Mesothelial cell of epicardium (in vitro differentiated cells): ENCODE measurements around the gene FNIP1. TPM values are rescaled to one million over a fixed set of nuclear protein-coding genes. Genes with fewer than 3 reads are reported as not detected.
"Not testable (repeated sequence)": the region's sequence is repeated elsewhere in the genome, so short reads cannot be mapped to it uniquely, and the experiment has no call there.

Experiments used
- DNase-seq, 2 experiments: peaks; one replicate each; pipeline ENCODE4 v3.0.0; 2021; ENCODE audit warnings: low spot score in 2 of 2; ENCODE audit not compliant: unreplicated experiment in 2 of 2
- H3K27ac Mint-ChIP-seq: 2 replicates; pipeline ENCODE4 v1.8.0; 2021; ENCODE audit warnings: mixed read lengths
- H3K27me3 Mint-ChIP-seq: 2 replicates; pipeline ENCODE4 v1.8.0; 2021; ENCODE audit warnings: low read depth, mixed read lengths
- H3K36me3 Mint-ChIP-seq: 2 replicates; pipeline ENCODE4 v1.8.0; 2021; ENCODE audit warnings: mixed read lengths
- H3K4me1 Mint-ChIP-seq: 2 replicates; pipeline ENCODE4 v1.8.0; 2021; ENCODE audit warnings: mixed read lengths
- H3K4me3 Mint-ChIP-seq: 2 replicates; pipeline ENCODE4 v1.8.0; 2021; ENCODE audit warnings: mild to moderate bottlenecking, moderate library complexity, mixed read lengths
- H3K9me3 Mint-ChIP-seq: 2 replicates; pipeline ENCODE4 v1.8.0; 2021; ENCODE audit warnings: mixed read lengths
- total RNA-seq: library from RNA; stranded (reverse); gene quantifications from 3 replicates; pipeline ENCODE4 v1.2.1, GENCODE V29; 2021
- TF ChIP-seq, protein P1 (sequence below): fragments of 200-600 bp; sonication (generic); IDR thresholded peaks from one replicate; pipeline ENCODE4 v1.5.0; 2021; ENCODE audit warnings: antibody characterized with exemption; ENCODE audit not compliant: unreplicated experiment

Gene FNIP1
- total RNA-seq, 1 donor from 2014 or later: 35.1 TPM

GRCh38 chr5:131607418-131607817, 189.4 kb downstream of the FNIP1 start:
- DNase-seq: no peak
- no peaks in the 10 kb centered on the region for H3K27me3 Mint-ChIP-seq
- H3K9me3 Mint-ChIP-seq: no peaks in the 10 kb centered on the region
- peak overlapping the region; percentile 36 for H3K27ac Mint-ChIP-seq
- H3K4me3 Mint-ChIP-seq: no peak overlapping the region
- peaks cover 1% of the 10 kb centered on the region for H3K36me3 Mint-ChIP-seq
- H3K4me1 Mint-ChIP-seq: peaks cover 36% of the 10 kb centered on the region
- TF ChIP-seq, protein P1, sequence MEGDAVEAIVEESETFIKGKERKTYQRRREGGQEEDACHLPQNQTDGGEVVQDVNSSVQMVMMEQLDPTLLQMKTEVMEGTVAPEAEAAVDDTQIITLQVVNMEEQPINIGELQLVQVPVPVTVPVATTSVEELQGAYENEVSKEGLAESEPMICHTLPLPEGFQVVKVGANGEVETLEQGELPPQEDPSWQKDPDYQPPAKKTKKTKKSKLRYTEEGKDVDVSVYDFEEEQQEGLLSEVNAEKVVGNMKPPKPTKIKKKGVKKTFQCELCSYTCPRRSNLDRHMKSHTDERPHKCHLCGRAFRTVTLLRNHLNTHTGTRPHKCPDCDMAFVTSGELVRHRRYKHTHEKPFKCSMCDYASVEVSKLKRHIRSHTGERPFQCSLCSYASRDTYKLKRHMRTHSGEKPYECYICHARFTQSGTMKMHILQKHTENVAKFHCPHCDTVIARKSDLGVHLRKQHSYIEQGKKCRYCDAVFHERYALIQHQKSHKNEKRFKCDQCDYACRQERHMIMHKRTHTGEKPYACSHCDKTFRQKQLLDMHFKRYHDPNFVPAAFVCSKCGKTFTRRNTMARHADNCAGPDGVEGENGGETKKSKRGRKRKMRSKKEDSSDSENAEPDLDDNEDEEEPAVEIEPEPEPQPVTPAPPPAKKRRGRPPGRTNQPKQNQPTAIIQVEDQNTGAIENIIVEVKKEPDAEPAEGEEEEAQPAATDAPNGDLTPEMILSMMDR: no peak

- peaks cover 26% of the 10 kb centered on the region for H3K4me1 Mint-ChIP-seq
- H3K9me3 Mint-ChIP-seq: no peaks in the 10 kb centered on the region
- no peak for DNase-seq
- TF ChIP-seq, protein P1: no peak
- H3K4me3 Mint-ChIP-seq: no peak overlapping the region
- H3K27ac Mint-ChIP-seq: no peak overlapping the region
- H3K27me3 Mint-ChIP-seq: no peaks in the 10 kb centered on the region
- H3K36me3 Mint-ChIP-seq: peaks cover 11% of the 10 kb centered on the region
Measured at GRCh38 chr5:131605086-131605485, 191.7 kb downstream of the FNIP1 start.

DNA sequence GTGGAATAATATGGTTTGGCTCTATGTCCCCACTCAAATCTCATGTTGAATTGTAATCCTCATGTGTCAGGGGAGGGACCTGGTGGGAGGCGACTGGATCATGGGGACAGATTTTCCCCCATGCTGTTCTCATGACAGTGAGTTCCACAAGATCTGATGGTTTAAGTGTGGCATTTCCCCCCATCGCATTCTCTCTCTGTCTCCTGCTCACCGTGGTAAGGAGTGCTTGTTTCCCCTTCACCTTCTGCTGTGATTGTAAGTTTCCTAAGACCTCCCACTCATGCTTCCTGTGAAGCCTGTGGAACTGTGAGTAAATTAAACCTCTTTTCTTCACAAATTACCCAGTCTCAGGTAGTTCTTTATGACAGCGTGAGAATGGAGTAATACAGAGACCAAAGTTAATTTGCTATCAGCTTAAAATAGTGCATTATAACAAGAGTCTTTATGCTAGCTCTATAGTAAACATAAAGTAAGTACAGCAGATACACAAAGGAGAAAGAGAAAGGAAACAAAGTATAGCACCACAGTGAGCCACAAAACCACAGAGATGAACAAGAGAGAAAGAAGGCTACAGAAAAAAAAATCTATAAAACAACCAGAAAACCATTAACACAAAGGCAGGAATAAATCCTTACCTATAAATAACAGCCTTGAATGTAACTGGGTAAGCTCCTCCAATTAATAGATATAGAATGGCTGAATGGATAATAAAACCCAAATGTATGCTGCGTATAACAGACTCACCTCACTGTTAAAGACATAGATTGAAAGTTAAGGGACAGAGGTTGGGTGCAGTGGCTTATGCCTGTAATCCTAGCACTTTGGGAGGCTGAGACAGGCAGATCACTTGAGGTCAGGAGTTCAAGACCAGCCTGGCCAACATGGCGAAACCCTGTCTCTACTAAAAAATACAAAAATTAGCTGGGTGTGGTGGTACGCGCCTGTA, 201.5 kb downstream of the FNIP1 start:
- DNase-seq: no peak
- H3K4me1 Mint-ChIP-seq: no peaks in the 10 kb centered on the region
- H3K27ac Mint-ChIP-seq: no peak overlapping the region
- H3K27me3 Mint-ChIP-seq: no peaks in the 10 kb centered on the region
- H3K4me3 Mint-ChIP-seq: no peak overlapping the region
- peaks cover 29% of the 10 kb centered on the region for H3K36me3 Mint-ChIP-seq
- H3K9me3 Mint-ChIP-seq: peaks cover 18% of the 10 kb centered on the region
- TF ChIP-seq, protein P1: no peak

DNA sequence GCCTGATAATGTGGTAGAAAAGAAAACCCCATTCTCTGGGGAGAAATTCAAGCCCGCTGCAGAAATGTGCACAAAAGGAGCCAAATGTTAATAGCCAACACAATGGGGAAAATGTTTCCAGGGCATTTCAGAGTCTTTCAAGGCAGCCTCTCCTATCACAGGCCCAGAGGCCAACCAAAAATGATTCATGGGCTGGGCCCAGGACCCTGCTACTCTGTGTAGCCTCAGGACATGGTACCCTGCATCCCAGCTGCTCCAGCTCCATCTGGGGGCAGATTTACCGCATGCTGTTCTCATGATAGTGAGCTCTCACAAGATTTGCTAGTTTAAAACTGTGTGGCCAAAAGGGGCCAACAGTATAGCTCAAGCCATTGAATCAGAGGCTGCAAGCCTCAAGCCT, 202.9 kb downstream of the FNIP1 start:
- Mint-ChIP-seq H3K4me1 (no peaks in the 10 kb centered on the region), H3K9me3 (peaks cover 18% of the 10 kb centered on the region), H3K4me3 (no peak overlapping the region), H3K27me3 (no peaks in the 10 kb centered on the region), H3K36me3 (peaks cover 24% of the 10 kb centered on the region), H3K27ac (no peak overlapping the region)
- TF ChIP-seq, protein P1: no peak
- DNase-seq: no peak

DNA sequence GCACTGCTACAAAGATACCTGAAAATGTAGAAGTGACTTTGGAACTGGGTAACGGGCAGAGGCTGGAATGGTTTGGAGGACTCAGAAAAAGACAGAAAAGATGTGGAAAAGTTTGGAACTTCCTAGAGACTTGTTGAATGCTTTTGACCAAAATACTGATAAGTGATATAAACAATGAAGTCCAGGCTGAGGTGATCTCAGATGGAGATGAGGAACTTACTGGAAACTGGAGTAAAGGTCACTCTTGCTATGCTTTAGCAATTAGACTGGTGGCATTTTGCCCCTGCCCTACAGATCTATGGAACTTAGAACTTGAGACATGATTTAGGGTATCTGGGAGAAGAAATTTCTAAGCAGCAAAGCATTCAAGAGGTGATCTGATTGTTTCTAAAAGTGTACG, 203.4 kb downstream of the FNIP1 start:
- not testable (repeated sequence) for H3K4me3 Mint-ChIP-seq

More for the DNA sequence above, 203.4 kb downstream of the FNIP1 start:
- Mint-ChIP-seq H3K9me3 (peaks cover 18% of the 10 kb centered on the region), H3K36me3 (peaks cover 24% of the 10 kb centered on the region)
- H3K27me3 Mint-ChIP-seq, H3K27ac Mint-ChIP-seq, H3K4me1 Mint-ChIP-seq, DNase-seq: not testable (repeated sequence)

Other genes starting within 250 kb of the FNIP1 start
- gene RAPGEF6, start 161.8 kb downstream of the FNIP1 start, total RNA-seq: 26.7 to 29.7 TPM (median 29.0 TPM) in 3 replicates
- not detected in 3 replicates for gene MEIKIN, start 148.6 kb upstream of the FNIP1 start, total RNA-seq
- not detected in 3 replicates for gene ACSL6, start 214.6 kb upstream of the FNIP1 start, total RNA-seq